Measurements from ENCODE around the gene TSPAN33. TPM values are rescaled to one million over a fixed set of nuclear protein-coding genes. Genes with fewer than 3 reads are reported as not detected.
"Not testable (repeated sequence)": the region's sequence is repeated elsewhere in the genome, so short reads cannot be mapped to it uniquely, and the experiment has no call there.

Gene TSPAN33
- total RNA-seq, 4 donors from 2014 or later, result 2.5 to 8.1 (median 2.9) TPM

DNA sequence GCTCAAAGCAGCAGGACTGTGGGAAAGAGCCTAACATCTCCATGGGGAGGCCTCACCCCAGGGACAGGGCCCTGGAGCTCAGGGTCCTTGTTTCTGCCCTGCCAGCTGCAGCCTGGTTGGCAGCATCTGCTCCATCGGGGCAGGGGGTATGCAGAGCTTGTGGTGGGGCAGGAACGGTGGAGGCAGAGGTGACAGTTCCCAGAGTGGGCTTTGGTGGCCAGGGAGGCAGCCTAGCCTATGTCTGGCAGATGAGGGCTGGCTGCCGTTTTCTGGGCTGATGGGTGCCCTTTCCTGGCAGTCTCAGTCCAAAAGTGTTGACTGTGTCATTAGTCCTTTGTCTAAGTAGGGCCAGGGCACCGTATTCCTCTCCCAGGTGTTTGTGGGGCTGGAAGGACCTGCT, 68.1 kb downstream of the TSPAN33 start:
- Histone ChIP-seq H3K4me1 (no peaks in the 10 kb centered on the region), H3K9me3 (no peaks in the 10 kb centered on the region), H3K27ac (no peak overlapping the region), H3K4me3 (no peak overlapping the region), H3K36me3 (no peaks in the 10 kb centered on the region), H3K27me3 (no peaks in the 10 kb centered on the region)
- DNase-seq, result no peak
- TF ChIP-seq EP300 (IDR thresholded peaks at IDR 0.05; ENCODE audit: low read depth), result no peak
- TF ChIP-seq, protein P1, sequence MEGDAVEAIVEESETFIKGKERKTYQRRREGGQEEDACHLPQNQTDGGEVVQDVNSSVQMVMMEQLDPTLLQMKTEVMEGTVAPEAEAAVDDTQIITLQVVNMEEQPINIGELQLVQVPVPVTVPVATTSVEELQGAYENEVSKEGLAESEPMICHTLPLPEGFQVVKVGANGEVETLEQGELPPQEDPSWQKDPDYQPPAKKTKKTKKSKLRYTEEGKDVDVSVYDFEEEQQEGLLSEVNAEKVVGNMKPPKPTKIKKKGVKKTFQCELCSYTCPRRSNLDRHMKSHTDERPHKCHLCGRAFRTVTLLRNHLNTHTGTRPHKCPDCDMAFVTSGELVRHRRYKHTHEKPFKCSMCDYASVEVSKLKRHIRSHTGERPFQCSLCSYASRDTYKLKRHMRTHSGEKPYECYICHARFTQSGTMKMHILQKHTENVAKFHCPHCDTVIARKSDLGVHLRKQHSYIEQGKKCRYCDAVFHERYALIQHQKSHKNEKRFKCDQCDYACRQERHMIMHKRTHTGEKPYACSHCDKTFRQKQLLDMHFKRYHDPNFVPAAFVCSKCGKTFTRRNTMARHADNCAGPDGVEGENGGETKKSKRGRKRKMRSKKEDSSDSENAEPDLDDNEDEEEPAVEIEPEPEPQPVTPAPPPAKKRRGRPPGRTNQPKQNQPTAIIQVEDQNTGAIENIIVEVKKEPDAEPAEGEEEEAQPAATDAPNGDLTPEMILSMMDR (IDR thresholded peaks at IDR 0.05), result no peak
- 71% methylated on average over 4 of the region's 4 CpGs; no CpG with 5 or more reads in 1 of the 2 donors for WGBS, 2 donors (ENCODE audit: low coverage in 1 of 2)
- in situ Hi-C loops (cut with MboI; ENCODE audit: low pct_ligation_motif_present in 1 of 4, low pct_unique_long_range_greater_than_20kb in 1 of 4, low sequenced_read_pairs in 3 of 4), result loop anchor here in 3 of 4 donors (25.0 kb wide), 1 partner anchor 250 kb away; no protein-coding TSS in a partner anchor
- intact Hi-C loops (cut with DNase I; ENCODE audit: low total_unique reads), result loop anchor here (1.0 kb wide), 1 partner anchor 49 kb away; no protein-coding TSS in a partner anchor

DNA sequence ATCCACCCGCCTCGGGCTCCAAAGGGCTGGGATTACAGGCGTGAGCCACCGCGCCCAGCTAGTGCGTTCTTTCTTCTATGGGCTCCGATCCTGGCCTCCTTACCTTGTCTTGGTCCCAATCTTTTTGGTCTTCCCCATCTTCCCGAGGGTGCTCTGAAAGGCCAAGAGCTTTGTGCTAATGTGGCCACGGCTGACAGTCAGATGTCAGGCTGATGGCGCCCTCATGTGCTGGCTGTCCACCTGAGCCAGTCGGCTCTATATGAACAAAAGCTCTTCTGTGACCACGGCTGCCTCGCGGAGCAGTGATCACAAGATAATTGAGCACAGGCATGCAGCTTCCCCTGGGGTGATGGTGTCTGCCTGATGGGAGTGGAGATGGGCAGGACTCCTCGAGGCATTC, 69.3 kb downstream of the TSPAN33 start:
- intact Hi-C loops (cut with DNase I; ENCODE audit: low total_unique reads), result no loop called here
- DNase-seq, result no peak
- H3K4me3 ChIP-seq, result no peak overlapping the region

DNA sequence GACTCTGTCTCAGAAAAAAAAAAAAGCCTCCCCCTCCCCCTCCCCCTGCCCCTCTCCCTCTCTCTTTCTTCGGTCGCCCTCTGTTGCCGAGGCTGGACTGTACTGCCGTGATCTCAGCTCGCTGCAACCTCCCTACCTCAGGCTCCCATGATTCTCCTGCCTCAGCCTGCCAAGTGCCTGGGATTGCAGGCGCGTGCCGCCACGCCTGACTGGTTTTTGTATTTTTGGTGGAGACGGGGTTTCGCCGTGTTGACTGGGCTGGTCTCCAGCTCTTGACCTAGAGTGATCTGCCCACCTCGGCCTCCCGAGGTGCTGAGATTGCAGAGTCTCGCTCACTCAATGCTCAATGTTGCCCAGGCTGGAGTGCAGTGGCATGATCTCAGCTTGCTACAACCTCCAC, 71.2 kb downstream of the TSPAN33 start:
- not testable (repeated sequence) for H3K27me3 ChIP-seq, DNase-seq, H3K36me3 ChIP-seq, H3K4me3 ChIP-seq, H3K4me1 ChIP-seq, H3K9me3 ChIP-seq, H3K27ac ChIP-seq
- in situ Hi-C loops (cut with MboI; ENCODE audit: low pct_ligation_motif_present in 1 of 4, low pct_unique_long_range_greater_than_20kb in 1 of 4, low sequenced_read_pairs in 3 of 4) (loop anchor here in 3 of 4 donors (5.0 to 25.0 kb wide), 2 partner anchors 82 to 247 kb away; no protein-coding TSS in a partner anchor), intact Hi-C loops (cut with DNase I; ENCODE audit: low total_unique reads) (loop anchor here (5.0 kb wide), 1 partner anchor 57 kb away; no protein-coding TSS in a partner anchor)
- WGBS, 2 donors (ENCODE audit: low coverage in 1 of 2), result 80 to 97% methylated on average over 3 to 15 of the region's 15 CpGs

More for the DNA sequence above, 69.3 kb downstream of the TSPAN33 start:
- TF ChIP-seq EP300 (IDR thresholded peaks at IDR 0.05; ENCODE audit: low read depth) (no peak), POLR2A (IDR thresholded peaks at IDR 0.05) (no peak), POLR2AphosphoS5 (IDR thresholded peaks at IDR 0.05) (no peak)
- TF ChIP-seq, protein P1 (IDR thresholded peaks at IDR 0.05), result no peak
- Histone ChIP-seq H3K27ac (no peak overlapping the region), H3K9me3 (no peaks in the 10 kb centered on the region), H3K27me3 (no peaks in the 10 kb centered on the region), H3K4me1 (peaks cover 0 to 2% (median 0%) of the 10 kb centered on the region in 4 donors), H3K36me3 (no peaks in the 10 kb centered on the region)
- in situ Hi-C loops (cut with MboI; ENCODE audit: low pct_ligation_motif_present in 1 of 4, low pct_unique_long_range_greater_than_20kb in 1 of 4, low sequenced_read_pairs in 3 of 4), result loop anchor here in 3 of 4 donors (25.0 kb wide), 1 partner anchor 248 kb away; no protein-coding TSS in a partner anchor
- WGBS, 2 donors (ENCODE audit: low coverage in 1 of 2), result 50 to 59% methylated on average over 1 to 14 of the region's 15 CpGs

DNA sequence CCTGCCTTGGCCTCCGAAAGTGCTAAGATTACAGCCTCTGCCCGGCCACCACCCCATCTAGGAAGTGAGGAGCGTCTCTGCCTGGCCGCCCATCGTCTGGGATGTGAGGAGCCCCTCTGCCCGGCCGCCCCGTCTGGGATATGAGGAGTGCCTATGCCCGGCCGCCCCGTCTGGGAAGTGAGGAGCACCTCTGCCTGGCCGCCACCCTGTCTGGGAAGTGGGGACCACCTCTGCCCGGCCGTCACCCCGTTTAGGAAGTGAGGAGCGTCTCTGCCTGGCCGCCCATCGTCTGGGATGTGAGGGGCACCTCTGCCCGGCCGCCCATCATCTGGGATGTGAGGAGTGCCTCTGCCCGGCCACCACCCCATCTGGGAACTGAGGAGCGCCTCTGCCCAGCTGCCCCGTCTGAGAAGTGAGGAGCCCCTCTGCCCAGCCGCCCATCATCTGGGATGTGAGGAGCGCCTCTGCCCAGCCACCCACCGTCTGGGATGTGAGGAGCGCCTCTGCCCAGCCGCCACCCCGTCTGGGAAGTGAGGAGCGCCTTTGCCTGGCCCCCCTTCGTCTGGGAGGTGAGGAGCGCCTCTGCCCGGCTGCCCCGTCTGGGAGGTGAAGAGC, 71.7 kb downstream of the TSPAN33 start:
- not testable (repeated sequence) for DNase-seq
- intact Hi-C loops (cut with DNase I; ENCODE audit: low total_unique reads) (loop anchor here (5.0 kb wide), 1 partner anchor 56 kb away; no protein-coding TSS in a partner anchor), in situ Hi-C loops (cut with MboI; ENCODE audit: low pct_ligation_motif_present in 1 of 4, low pct_unique_long_range_greater_than_20kb in 1 of 4, low sequenced_read_pairs in 3 of 4) (loop anchor here in 3 of 4 donors (5.0 to 25.0 kb wide), 2 partner anchors 81 to 246 kb away; no protein-coding TSS in a partner anchor)

DNA sequence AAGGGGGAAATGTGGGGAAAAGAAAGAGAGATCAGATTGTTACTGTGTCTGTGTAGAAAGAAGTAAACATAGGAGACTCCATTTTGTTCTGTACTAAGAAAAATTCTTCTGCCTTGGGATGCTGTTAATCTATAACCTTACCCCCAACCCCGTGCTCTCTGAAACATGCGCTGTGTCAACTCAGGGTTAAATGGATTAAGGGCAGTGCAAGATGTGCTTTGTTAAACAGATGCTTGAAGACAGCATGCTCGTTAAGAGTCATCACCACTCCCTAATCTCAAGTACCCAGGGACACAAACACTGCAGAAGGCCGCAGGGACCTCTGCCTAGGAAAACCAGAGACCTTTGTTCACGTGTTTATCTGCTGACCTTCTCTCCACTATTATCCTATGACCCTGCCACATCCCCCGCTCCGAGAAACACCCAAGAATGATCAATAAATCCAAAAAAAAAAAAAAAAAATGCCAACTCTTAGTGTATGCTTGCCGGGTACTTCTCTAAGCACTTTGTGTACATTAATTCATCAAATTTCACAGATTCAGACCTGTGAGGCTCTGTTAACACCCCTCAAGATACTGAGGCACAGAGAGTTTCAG, 72.4 kb downstream of the TSPAN33 start:
- H3K4me3 ChIP-seq, H3K4me1 ChIP-seq, H3K27me3 ChIP-seq, H3K27ac ChIP-seq, H3K9me3 ChIP-seq, DNase-seq, H3K36me3 ChIP-seq: not testable (repeated sequence)
- intact Hi-C loops (cut with DNase I; ENCODE audit: low total_unique reads), result loop anchor here (5.0 kb wide), 1 partner anchor 55 kb away; no protein-coding TSS in a partner anchor
- in situ Hi-C loops (cut with MboI; ENCODE audit: low pct_ligation_motif_present in 1 of 4, low pct_unique_long_range_greater_than_20kb in 1 of 4, low sequenced_read_pairs in 3 of 4), result loop anchor here in 3 of 4 donors (5.0 to 25.0 kb wide), 2 partner anchors 80 to 245 kb away; no protein-coding TSS in a partner anchor
- WGBS, 2 donors (ENCODE audit: low coverage in 1 of 2), result 69 to 77% methylated on average over 3 to 8 of the region's 8 CpGs

More for the DNA sequence above, 71.7 kb downstream of the TSPAN33 start:
- not testable (repeated sequence) for H3K4me3 ChIP-seq, H3K4me1 ChIP-seq, H3K27ac ChIP-seq, H3K27me3 ChIP-seq, H3K36me3 ChIP-seq, H3K9me3 ChIP-seq
- WGBS, 2 donors (ENCODE audit: low coverage in 1 of 2), result 91% methylated on average over 29 of the region's 34 CpGs; no CpG with 5 or more reads in 1 of the 2 donors
